H1 (cell line): ENCODE results near the gene SLN. TPM values are rescaled to one million over a fixed set of nuclear protein-coding genes. Genes with fewer than 3 reads are reported as not detected.

Experiments used
- GTF2F1 ChIP-seq: IDR thresholded peaks from 2 replicates; pipeline ENCODE4 v1.6.1; 2012; ENCODE audit warnings: low read depth, low read length, improper control_type of control experiment, borderline replicate concordance
- SP1 ChIP-seq: IDR thresholded peaks from 2 replicates; pipeline ENCODE4 v1.6.1; 2011; ENCODE audit warnings: low read depth, low read length
- polyA plus RNA-seq, 7 experiments: library from polyadenylated mRNA; depleted of rRNA in 3 of 7; stranded (reverse) in 5 of 7; unstranded in 2 of 7; fragments of >200 nt in 5 of 7; fragments of 200-250 nt in 2 of 7; gene quantifications; 1 replicate in 5 of 7; 2 replicates in 1 of 7; 4 replicates in 1 of 7; pipeline versions ENCODE4 v1.2.1 to v1.2.3, GENCODE V29; 2011 to 2013; ENCODE audit warnings: missing spikeins in 2 of 7, mixed read lengths in 2 of 7
- total RNA-seq: library from RNA; stranded (reverse); fragmentation: NEBNext Ultra II Directional; extraction: Animal tissue kit (Norgen Biotek cat#: 25700); gene quantifications from 2 replicates; pipeline ENCODE4 v1.2.1, GENCODE V29; 2021
- TF ChIP-seq, protein P1 (sequence below): fragments of 300-600 bp; sonication (generic); IDR thresholded peaks from 2 replicates; pipeline ENCODE4 v1.7.1; 2012; ENCODE audit warnings: low read length, moderate library complexity, mild to moderate bottlenecking, inconsistent platforms; ENCODE audit not compliant: insufficient replicate concordance

Gene SLN
- total and polyA plus RNA-seq, 2 of the 8 experiments (the other 6 are each of a cell fraction or from before 2014, with no cell fraction given), result not detected

DNA sequence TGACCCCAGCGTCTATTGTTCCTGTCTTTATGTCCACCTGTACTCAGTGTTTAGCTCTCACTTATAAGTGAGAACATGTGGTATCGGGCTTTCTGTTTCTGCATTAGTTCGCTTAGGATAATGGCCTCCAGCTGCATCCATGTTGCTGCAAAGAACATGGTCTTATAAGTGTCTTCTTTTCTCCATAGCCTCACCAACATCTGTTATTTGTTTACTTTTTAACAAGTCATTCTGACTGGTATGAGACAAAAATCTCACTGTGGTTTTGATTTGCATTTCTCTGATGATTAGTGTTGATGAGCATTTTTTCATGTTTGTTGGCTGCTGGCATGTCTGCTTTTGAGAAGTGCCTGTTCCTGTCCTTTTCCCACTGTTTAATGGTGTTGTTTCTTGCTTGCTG, 21.7 kb upstream of the SLN start (continued):
- TF ChIP-seq, protein P1, sequence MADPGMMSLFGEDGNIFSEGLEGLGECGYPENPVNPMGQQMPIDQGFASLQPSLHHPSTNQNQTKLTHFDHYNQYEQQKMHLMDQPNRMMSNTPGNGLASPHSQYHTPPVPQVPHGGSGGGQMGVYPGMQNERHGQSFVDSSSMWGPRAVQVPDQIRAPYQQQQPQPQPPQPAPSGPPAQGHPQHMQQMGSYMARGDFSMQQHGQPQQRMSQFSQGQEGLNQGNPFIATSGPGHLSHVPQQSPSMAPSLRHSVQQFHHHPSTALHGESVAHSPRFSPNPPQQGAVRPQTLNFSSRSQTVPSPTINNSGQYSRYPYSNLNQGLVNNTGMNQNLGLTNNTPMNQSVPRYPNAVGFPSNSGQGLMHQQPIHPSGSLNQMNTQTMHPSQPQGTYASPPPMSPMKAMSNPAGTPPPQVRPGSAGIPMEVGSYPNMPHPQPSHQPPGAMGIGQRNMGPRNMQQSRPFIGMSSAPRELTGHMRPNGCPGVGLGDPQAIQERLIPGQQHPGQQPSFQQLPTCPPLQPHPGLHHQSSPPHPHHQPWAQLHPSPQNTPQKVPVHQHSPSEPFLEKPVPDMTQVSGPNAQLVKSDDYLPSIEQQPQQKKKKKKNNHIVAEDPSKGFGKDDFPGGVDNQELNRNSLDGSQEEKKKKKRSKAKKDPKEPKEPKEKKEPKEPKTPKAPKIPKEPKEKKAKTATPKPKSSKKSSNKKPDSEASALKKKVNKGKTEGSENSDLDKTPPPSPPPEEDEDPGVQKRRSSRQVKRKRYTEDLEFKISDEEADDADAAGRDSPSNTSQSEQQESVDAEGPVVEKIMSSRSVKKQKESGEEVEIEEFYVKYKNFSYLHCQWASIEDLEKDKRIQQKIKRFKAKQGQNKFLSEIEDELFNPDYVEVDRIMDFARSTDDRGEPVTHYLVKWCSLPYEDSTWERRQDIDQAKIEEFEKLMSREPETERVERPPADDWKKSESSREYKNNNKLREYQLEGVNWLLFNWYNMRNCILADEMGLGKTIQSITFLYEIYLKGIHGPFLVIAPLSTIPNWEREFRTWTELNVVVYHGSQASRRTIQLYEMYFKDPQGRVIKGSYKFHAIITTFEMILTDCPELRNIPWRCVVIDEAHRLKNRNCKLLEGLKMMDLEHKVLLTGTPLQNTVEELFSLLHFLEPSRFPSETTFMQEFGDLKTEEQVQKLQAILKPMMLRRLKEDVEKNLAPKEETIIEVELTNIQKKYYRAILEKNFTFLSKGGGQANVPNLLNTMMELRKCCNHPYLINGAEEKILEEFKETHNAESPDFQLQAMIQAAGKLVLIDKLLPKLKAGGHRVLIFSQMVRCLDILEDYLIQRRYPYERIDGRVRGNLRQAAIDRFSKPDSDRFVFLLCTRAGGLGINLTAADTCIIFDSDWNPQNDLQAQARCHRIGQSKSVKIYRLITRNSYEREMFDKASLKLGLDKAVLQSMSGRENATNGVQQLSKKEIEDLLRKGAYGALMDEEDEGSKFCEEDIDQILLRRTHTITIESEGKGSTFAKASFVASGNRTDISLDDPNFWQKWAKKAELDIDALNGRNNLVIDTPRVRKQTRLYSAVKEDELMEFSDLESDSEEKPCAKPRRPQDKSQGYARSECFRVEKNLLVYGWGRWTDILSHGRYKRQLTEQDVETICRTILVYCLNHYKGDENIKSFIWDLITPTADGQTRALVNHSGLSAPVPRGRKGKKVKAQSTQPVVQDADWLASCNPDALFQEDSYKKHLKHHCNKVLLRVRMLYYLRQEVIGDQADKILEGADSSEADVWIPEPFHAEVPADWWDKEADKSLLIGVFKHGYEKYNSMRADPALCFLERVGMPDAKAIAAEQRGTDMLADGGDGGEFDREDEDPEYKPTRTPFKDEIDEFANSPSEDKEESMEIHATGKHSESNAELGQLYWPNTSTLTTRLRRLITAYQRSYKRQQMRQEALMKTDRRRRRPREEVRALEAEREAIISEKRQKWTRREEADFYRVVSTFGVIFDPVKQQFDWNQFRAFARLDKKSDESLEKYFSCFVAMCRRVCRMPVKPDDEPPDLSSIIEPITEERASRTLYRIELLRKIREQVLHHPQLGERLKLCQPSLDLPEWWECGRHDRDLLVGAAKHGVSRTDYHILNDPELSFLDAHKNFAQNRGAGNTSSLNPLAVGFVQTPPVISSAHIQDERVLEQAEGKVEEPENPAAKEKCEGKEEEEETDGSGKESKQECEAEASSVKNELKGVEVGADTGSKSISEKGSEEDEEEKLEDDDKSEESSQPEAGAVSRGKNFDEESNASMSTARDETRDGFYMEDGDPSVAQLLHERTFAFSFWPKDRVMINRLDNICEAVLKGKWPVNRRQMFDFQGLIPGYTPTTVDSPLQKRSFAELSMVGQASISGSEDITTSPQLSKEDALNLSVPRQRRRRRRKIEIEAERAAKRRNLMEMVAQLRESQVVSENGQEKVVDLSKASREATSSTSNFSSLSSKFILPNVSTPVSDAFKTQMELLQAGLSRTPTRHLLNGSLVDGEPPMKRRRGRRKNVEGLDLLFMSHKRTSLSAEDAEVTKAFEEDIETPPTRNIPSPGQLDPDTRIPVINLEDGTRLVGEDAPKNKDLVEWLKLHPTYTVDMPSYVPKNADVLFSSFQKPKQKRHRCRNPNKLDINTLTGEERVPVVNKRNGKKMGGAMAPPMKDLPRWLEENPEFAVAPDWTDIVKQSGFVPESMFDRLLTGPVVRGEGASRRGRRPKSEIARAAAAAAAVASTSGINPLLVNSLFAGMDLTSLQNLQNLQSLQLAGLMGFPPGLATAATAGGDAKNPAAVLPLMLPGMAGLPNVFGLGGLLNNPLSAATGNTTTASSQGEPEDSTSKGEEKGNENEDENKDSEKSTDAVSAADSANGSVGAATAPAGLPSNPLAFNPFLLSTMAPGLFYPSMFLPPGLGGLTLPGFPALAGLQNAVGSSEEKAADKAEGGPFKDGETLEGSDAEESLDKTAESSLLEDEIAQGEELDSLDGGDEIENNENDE, result no peak
- TF ChIP-seq SP1, result no peak
- no peak for TF ChIP-seq GTF2F1
